Measurements from ENCODE around the gene PPP1R9A. TPM values are rescaled to one million over a fixed set of nuclear protein-coding genes. Genes with fewer than 3 reads are reported as not detected.

The PPP1R9A gene
- total RNA-seq = not detected

GRCh38 chr7:94907026-94907810, at the start of gene PPP1R9A:
PPP1R9A (plus strand) TSS chr7:94907594; CDS start chr7:94910114, 2,520 bp downstream.
- DNase-seq = no peak

- no peak for DNase-seq
Observed at GRCh38 chr7:94871132-94871531, 36.3 kb upstream of the PPP1R9A start.

- no peak for DNase-seq
Observed at GRCh38 chr7:94873239-94873638, 34.2 kb upstream of the PPP1R9A start.

GRCh38 chr7:94874036-94874785, 33.2 kb upstream of the PPP1R9A start:
- DNase-seq = no peak

GRCh38 chr7:94875201-94875600, 32.2 kb upstream of the PPP1R9A start:
- DNase-seq = no peak

- no peak for DNase-seq
Observed at GRCh38 chr7:94877731-94878670, 29.4 kb upstream of the PPP1R9A start.

GRCh38 chr7:94882891-94883290, 24.5 kb upstream of the PPP1R9A start:
- DNase-seq = no peak

GRCh38 chr7:94883616-94884015, 23.8 kb upstream of the PPP1R9A start:
- DNase-seq = no peak

- DNase-seq = no peak
Observed at GRCh38 chr7:94888551-94888950, 18.8 kb upstream of the PPP1R9A start.

- no peak for DNase-seq
Observed at GRCh38 chr7:94888995-94889523, 18.3 kb upstream of the PPP1R9A start.

- no peak for DNase-seq
Observed at GRCh38 chr7:94890216-94890615, 17.2 kb upstream of the PPP1R9A start.

- DNase-seq = no peak
Observed at GRCh38 chr7:94893661-94894060, 13.7 kb upstream of the PPP1R9A start.

GRCh38 chr7:94897541-94897940, 9.9 kb upstream of the PPP1R9A start:
- DNase-seq = no peak

- DNase-seq = no peak
Observed at GRCh38 chr7:94898340-94898739, 9.1 kb upstream of the PPP1R9A start.

- DNase-seq = no peak
Observed at GRCh38 chr7:94901981-94902380, 5.4 kb upstream of the PPP1R9A start.

- no peak for DNase-seq
Observed at GRCh38 chr7:94903971-94904370, 3.4 kb upstream of the PPP1R9A start.

- no peak for DNase-seq
Observed at GRCh38 chr7:94904982-94905381, 2.4 kb upstream of the PPP1R9A start.

GRCh38 chr7:94906065-94906851, 1.1 kb upstream of the PPP1R9A start:
- DNase-seq = no peak

GRCh38 chr7:94907811-94908322, 473 bp downstream of the PPP1R9A start:
- DNase-seq = no peak

- DNase-seq = no peak
Observed at GRCh38 chr7:94908323-94909178, 1.2 kb downstream of the PPP1R9A start.

- no peak for DNase-seq
Observed at GRCh38 chr7:94909179-94909466, 1.7 kb downstream of the PPP1R9A start.
